Measurements from ENCODE around the gene KIAA0408. TPM values are rescaled to one million over a fixed set of nuclear protein-coding genes. Genes with fewer than 3 reads are reported as not detected.
A peak's percentile ranks its signal among the peaks of the same experiment; 100 is the strongest.

KIAA0408 gene
- total RNA-seq, 1 experiment from 2014 or later, result 34.7 TPM

DNA sequence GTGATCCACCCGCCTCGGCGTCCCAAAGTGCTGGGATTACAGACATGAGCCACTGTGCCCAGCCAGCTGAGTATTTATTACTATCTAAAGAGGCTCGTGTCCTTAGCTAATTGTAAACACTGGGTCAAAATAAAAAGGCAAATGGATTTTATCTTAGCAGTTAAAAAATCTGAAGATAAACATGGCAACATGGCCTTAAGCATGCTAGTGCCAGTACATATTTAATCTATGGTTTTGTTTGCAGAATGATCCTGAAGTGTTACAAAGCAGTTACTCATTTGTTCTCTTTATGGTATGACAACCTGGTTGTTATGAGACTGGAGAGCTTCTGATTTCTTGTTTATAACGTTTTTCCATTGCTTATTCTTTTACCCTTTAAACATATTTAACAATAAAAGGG lies 3.9 kb upstream of the KIAA0408 start:
- intact Hi-C loops (cut with micrococcal nuclease; ENCODE audit: unreplicated experiment), result no loop called here
- H3K27me3 ChIP-seq (replicated peaks; ENCODE audit: insufficient read depth, low read depth, low read length, poor library complexity), result no peaks in the 10 kb centered on the region
- no peaks in the 10 kb centered on the region for H3K9me3 ChIP-seq (ENCODE audit: low read depth, low read length, poor library complexity, severe bottlenecking)
- ChIA-PET CTCF (no interaction called here), POLR2A (ENCODE audit: low non-redundant PET) (no interaction called here)
- no TSS peak for BruUV-seq (replicated peaks)
- no peaks in the 10 kb centered on the region for H3K36me3 ChIP-seq (ENCODE audit: insufficient read depth, low read length, poor library complexity, severe bottlenecking)
- H3K4me1 ChIP-seq (ENCODE audit: insufficient read depth, low read length, poor library complexity, severe bottlenecking), result peaks cover 16% of the 10 kb centered on the region
- no peak for DNase-seq (ENCODE audit: low spot score)
- H3K27ac ChIP-seq (ENCODE audit: low read depth, low read length, poor library complexity, severe bottlenecking), result no peak overlapping the region
- no peak overlapping the region for H3K4me3 ChIP-seq (ENCODE audit: low read depth, low read length, poor library complexity, severe bottlenecking)
- TF ChIP-seq, protein P1, sequence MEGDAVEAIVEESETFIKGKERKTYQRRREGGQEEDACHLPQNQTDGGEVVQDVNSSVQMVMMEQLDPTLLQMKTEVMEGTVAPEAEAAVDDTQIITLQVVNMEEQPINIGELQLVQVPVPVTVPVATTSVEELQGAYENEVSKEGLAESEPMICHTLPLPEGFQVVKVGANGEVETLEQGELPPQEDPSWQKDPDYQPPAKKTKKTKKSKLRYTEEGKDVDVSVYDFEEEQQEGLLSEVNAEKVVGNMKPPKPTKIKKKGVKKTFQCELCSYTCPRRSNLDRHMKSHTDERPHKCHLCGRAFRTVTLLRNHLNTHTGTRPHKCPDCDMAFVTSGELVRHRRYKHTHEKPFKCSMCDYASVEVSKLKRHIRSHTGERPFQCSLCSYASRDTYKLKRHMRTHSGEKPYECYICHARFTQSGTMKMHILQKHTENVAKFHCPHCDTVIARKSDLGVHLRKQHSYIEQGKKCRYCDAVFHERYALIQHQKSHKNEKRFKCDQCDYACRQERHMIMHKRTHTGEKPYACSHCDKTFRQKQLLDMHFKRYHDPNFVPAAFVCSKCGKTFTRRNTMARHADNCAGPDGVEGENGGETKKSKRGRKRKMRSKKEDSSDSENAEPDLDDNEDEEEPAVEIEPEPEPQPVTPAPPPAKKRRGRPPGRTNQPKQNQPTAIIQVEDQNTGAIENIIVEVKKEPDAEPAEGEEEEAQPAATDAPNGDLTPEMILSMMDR (conservative IDR thresholded peaks at IDR 0.05; ENCODE audit: low read depth, low read length), result no peak
- no peak for TF ChIP-seq EZH2 (IDR thresholded peaks at IDR 0.05; ENCODE audit: borderline replicate concordance, low read depth, low read length, poor library complexity, severe bottlenecking)

DNA sequence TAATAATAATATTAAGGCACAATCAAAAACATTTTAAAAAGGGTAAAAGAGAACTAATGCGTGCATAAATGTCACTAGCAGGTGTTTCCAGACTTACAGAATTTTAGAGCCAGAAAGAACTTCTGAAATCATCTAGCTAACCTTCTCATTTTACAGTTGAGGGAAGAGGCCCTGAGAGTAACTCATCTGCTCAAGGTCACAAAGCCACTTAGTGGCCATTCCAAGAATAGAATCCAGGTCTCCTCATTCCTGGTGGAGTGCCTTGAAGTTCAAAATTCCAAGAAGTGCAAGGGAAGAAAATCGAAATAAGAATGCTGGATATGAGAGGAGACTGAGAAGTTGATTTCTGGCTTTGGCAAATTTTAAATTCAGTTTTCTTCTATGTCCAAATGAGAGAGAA lies 3.2 kb upstream of the KIAA0408 start:
- ChIA-PET POLR2A (ENCODE audit: low non-redundant PET) (no interaction called here), CTCF (no interaction called here)
- Histone ChIP-seq H3K4me3 (ENCODE audit: low read depth, low read length, poor library complexity, severe bottlenecking) (no peak overlapping the region), H3K27ac (ENCODE audit: low read depth, low read length, poor library complexity, severe bottlenecking) (no peak overlapping the region), H3K27me3 (replicated peaks; ENCODE audit: insufficient read depth, low read depth, low read length, poor library complexity) (no peaks in the 10 kb centered on the region), H3K36me3 (ENCODE audit: insufficient read depth, low read length, poor library complexity, severe bottlenecking) (no peaks in the 10 kb centered on the region), H3K4me1 (ENCODE audit: insufficient read depth, low read length, poor library complexity, severe bottlenecking) (peaks cover 23% of the 10 kb centered on the region), H3K9me3 (ENCODE audit: low read depth, low read length, poor library complexity, severe bottlenecking) (no peaks in the 10 kb centered on the region)
- DNase-seq (ENCODE audit: low spot score), result no peak
- no TSS peak for BruUV-seq (replicated peaks)
- TF ChIP-seq, protein P1 (conservative IDR thresholded peaks at IDR 0.05; ENCODE audit: low read depth, low read length), result no peak
- intact Hi-C loops (cut with micrococcal nuclease; ENCODE audit: unreplicated experiment), result no loop called here

DNA sequence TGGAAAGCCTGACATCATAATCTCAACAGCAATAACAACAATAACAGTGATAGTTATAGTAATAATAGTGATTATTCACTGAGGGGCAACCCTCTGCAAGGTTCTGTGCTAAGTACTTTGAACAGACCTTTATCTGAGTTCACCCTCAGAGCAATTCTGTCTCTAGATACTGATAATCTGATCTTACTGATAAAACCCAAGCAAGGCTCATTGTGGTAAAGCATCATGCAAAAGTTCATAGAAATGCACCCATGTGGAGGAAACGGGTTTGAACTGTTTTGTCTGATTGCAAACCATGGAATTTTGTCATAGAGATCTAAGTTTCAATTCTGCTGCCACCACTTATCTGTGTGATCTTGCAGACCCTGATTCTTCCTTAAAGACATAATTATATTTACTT lies 1.3 kb upstream of the KIAA0408 start:
- intact Hi-C loops (cut with micrococcal nuclease; ENCODE audit: unreplicated experiment), result no loop called here
- no peak for DNase-seq (ENCODE audit: low spot score)
- TF ChIP-seq EZH2 (IDR thresholded peaks at IDR 0.05; ENCODE audit: borderline replicate concordance, low read depth, low read length, poor library complexity, severe bottlenecking), result no peak
- no TSS peak for BruUV-seq (replicated peaks)
- Histone ChIP-seq H3K27me3 (replicated peaks; ENCODE audit: insufficient read depth, low read depth, low read length, poor library complexity) (no peaks in the 10 kb centered on the region), H3K4me3 (ENCODE audit: low read depth, low read length, poor library complexity, severe bottlenecking) (no peak overlapping the region), H3K27ac (ENCODE audit: low read depth, low read length, poor library complexity, severe bottlenecking) (no peak overlapping the region), H3K4me1 (ENCODE audit: insufficient read depth, low read length, poor library complexity, severe bottlenecking) (peaks cover 34% of the 10 kb centered on the region), H3K9me3 (ENCODE audit: low read depth, low read length, poor library complexity, severe bottlenecking) (no peaks in the 10 kb centered on the region), H3K36me3 (ENCODE audit: insufficient read depth, low read length, poor library complexity, severe bottlenecking) (no peaks in the 10 kb centered on the region)
- POLR2A ChIA-PET (ENCODE audit: low non-redundant PET), result no interaction called here
- CTCF ChIA-PET, result no interaction called here

DNA sequence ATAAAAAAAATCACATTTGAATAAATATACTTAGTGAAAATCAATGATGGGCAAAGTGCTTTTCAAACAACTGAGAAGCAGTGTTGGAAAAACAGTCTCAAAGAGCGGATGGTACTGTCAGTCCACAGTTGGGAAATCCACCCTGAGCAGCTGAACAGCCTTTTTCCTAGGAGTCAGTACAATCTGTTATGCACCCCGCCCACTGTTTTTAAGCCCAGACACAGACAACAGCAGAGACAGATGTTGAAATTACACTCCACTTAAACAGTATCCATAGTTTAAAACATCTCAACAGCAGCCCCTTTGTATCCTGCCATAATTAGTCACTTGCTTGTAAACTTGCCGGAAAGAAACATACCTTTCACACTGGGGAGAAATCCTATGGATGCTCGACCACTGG lies 372 bp downstream of the KIAA0408 start:
- H3K27ac ChIP-seq (ENCODE audit: low read depth, low read length, poor library complexity, severe bottlenecking), result peak overlapping the region; percentile 58
- BruUV-seq (replicated peaks), result no TSS peak

More for the DNA sequence above, 372 bp downstream of the KIAA0408 start:
- peak overlapping the region; percentile 28 for H3K4me3 ChIP-seq (ENCODE audit: low read depth, low read length, poor library complexity, severe bottlenecking)
- H3K4me1 ChIP-seq (ENCODE audit: insufficient read depth, low read length, poor library complexity, severe bottlenecking), result peaks cover 49% of the 10 kb centered on the region
- no peaks in the 10 kb centered on the region for H3K36me3 ChIP-seq (ENCODE audit: insufficient read depth, low read length, poor library complexity, severe bottlenecking)
- ChIA-PET POLR2A (ENCODE audit: low non-redundant PET) (no interaction called here), CTCF (no interaction called here)
- H3K9me3 ChIP-seq (ENCODE audit: low read depth, low read length, poor library complexity, severe bottlenecking), result no peaks in the 10 kb centered on the region
- peak; percentile 64 for DNase-seq (ENCODE audit: low spot score)
- intact Hi-C loops (cut with micrococcal nuclease; ENCODE audit: unreplicated experiment), result loop anchor here (5.0 kb wide), 1 partner anchor 157 kb away; no protein-coding TSS in a partner anchor
- TF ChIP-seq, protein P1 (conservative IDR thresholded peaks at IDR 0.05; ENCODE audit: low read depth, low read length), result no peak
- no peak for TF ChIP-seq EZH2 (IDR thresholded peaks at IDR 0.05; ENCODE audit: borderline replicate concordance, low read depth, low read length, poor library complexity, severe bottlenecking)
- H3K27me3 ChIP-seq (replicated peaks; ENCODE audit: insufficient read depth, low read depth, low read length, poor library complexity), result no peaks in the 10 kb centered on the region
